Right lobe of liver (tissue), 6 donors: ENCODE results near the gene SYPL2. TPM values are rescaled to one million over a fixed set of nuclear protein-coding genes. Genes with fewer than 3 reads are reported as not detected.
A peak's percentile ranks its signal among the peaks of the same experiment; 100 is the strongest.

Source experiments
- ATAC-seq, 4 donors: fragments of 200-7000 bp; cut with Tn5 transposase; one replicate each; pipeline ENCODE4 v1.9.1; 2020; ENCODE audit warnings: mild to moderate bottlenecking in 4 of 4, moderate library complexity in 4 of 4
- DNase-seq, 3 donors: peaks; one replicate each; pipeline ENCODE4 v3.0.0-alpha.2; 2020
- H3K27ac ChIP-seq, 3 donors: fragments of 200-600 bp; one replicate each; pipeline ENCODE4 v1.8.0; 2022
- H3K27me3 ChIP-seq, 2 donors: fragments of 200-600 bp; one replicate each; pipeline ENCODE4 v1.8.0; 2022
- H3K36me3 ChIP-seq, 4 donors: fragments of 200-600 bp; sonication (generic) in 1 of 4; one replicate each; pipeline versions ENCODE4 v1.5.1 to v1.8.0; 2017 to 2022; ENCODE audit warnings: control low read depth in 1 of 4
- H3K4me1 ChIP-seq, 4 donors: fragments of 200-600 bp; sonication (generic) in 1 of 4; one replicate each; pipeline versions ENCODE4 v1.5.1 to v1.8.0; 2017 to 2022; ENCODE audit warnings: control low read depth in 1 of 4
- H3K4me3 ChIP-seq, 3 donors: fragments of 200-600 bp; one replicate each; pipeline ENCODE4 v1.8.0; 2022
- H3K9me3 ChIP-seq, 4 donors: fragments of 200-600 bp; sonication (generic) in 1 of 4; one replicate each; pipeline versions ENCODE4 v1.5.1 to v1.8.0; 2017 to 2022; ENCODE audit warnings: control low read depth in 1 of 4
- POLR2A ChIP-seq: fragments of 450-650 bp; IDR thresholded peaks from one replicate; pipeline ENCODE4 v1.6.1; 2017; ENCODE audit warnings: antibody characterized with exemption, mild to moderate bottlenecking
- WGBS: methylation state at CpG from one replicate; pipeline ENCODE4 v1.1.6; 2018; ENCODE audit warnings: low coverage, low lambda C conversion rate; ENCODE audit not compliant: insufficient coverage; ENCODE audit errors: missing lambda C conversion rate; 5-methylcytosine and 5-hydroxymethylcytosine counted together
- intact Hi-C, 2 donors: fragments of 100-400 bp; cut with DNase I; formaldehyde crosslinking; loops; one replicate each; pipeline versions ENCODE4 v1.11.2 to v1.14.1; 2022
- total RNA-seq, 6 experiments: library from RNA; depleted of rRNA in 2 of 6; stranded (reverse); fragments of >200 nt in 2 of 6; fragmentation: NEBNext Ultra II Directional in 3 of 6; extraction: Animal tissue kit (Norgen Biotek cat#: 25700) in 3 of 6; gene quantifications; one replicate each; pipeline versions ENCODE4 v1.1.0 to v1.2.4, GENCODE V29; 2016 to 2023
- TF ChIP-seq, protein P1 (sequence below), 4 donors: fragments of 200-600 bp in 3 of 4; fragments of 450-650 bp in 1 of 4; IDR thresholded peaks; one replicate each; pipeline versions ENCODE4 v1.5.1 to v1.8.0; 2016 to 2022; ENCODE audit warnings: antibody characterized with exemption in 4 of 4, mild to moderate bottlenecking in 2 of 4
- donor health status: DM: no; HTN: yes; CAD: no.
- donor health status: DM: no; HTN: no; CAD: no.
- donor health status: DM: no; HTN: no; CAD: no.
- donor health status: DM: no; HTN: yes; CAD: no.
- donor health status: DM: no; HTN: yes; CAD: no.

SYPL2 gene
- total RNA-seq, 6 experiments from 2014 or later = 4.7 to 10.6 (median 6.0) TPM

DNA sequence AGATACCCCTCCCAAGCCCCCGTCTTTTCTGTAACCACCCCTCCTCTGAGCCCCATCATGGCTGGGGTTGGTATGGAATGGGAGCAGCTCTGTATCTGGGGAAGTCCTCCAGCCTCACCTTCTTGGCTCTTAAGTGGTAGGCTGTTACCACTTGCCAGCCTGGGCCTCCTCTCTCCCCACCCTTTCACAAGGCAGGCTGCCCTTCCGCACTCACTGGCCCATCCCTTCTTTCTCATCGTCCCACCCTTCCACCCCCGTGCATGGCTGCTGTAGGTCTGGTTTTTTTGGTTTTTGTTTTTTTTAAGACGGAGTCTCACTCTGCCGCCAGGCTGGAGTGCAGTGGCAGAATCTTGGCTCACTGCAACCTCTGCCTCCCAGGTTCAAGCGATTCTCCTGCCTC lies 32.7 kb downstream of the SYPL2 start:
- Histone ChIP-seq H3K4me3 (no peak overlapping the region), H3K9me3 (no peaks in the 10 kb centered on the region), H3K36me3 (peaks cover 0 to 13% (median 0%) of the 10 kb centered on the region in 4 donors), H3K4me1 (peaks cover 0 to 6% (median 2%) of the 10 kb centered on the region in 4 donors), H3K27me3 (no peaks in the 10 kb centered on the region), H3K27ac (no peak overlapping the region)
- DNase-seq (no peak), ATAC-seq (no peak)
- intact Hi-C loops = loop anchor here in 1 of 2 donors (5.0 kb wide), 1 partner anchor 33 kb away; no protein-coding TSS in a partner anchor
- WGBS = 82% methylated on average over 6 of the region's 7 CpGs
- TF ChIP-seq, protein P1, sequence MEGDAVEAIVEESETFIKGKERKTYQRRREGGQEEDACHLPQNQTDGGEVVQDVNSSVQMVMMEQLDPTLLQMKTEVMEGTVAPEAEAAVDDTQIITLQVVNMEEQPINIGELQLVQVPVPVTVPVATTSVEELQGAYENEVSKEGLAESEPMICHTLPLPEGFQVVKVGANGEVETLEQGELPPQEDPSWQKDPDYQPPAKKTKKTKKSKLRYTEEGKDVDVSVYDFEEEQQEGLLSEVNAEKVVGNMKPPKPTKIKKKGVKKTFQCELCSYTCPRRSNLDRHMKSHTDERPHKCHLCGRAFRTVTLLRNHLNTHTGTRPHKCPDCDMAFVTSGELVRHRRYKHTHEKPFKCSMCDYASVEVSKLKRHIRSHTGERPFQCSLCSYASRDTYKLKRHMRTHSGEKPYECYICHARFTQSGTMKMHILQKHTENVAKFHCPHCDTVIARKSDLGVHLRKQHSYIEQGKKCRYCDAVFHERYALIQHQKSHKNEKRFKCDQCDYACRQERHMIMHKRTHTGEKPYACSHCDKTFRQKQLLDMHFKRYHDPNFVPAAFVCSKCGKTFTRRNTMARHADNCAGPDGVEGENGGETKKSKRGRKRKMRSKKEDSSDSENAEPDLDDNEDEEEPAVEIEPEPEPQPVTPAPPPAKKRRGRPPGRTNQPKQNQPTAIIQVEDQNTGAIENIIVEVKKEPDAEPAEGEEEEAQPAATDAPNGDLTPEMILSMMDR (IDR thresholded peaks at IDR 0.05) = no peak
- TF ChIP-seq POLR2A = no peak

DNA sequence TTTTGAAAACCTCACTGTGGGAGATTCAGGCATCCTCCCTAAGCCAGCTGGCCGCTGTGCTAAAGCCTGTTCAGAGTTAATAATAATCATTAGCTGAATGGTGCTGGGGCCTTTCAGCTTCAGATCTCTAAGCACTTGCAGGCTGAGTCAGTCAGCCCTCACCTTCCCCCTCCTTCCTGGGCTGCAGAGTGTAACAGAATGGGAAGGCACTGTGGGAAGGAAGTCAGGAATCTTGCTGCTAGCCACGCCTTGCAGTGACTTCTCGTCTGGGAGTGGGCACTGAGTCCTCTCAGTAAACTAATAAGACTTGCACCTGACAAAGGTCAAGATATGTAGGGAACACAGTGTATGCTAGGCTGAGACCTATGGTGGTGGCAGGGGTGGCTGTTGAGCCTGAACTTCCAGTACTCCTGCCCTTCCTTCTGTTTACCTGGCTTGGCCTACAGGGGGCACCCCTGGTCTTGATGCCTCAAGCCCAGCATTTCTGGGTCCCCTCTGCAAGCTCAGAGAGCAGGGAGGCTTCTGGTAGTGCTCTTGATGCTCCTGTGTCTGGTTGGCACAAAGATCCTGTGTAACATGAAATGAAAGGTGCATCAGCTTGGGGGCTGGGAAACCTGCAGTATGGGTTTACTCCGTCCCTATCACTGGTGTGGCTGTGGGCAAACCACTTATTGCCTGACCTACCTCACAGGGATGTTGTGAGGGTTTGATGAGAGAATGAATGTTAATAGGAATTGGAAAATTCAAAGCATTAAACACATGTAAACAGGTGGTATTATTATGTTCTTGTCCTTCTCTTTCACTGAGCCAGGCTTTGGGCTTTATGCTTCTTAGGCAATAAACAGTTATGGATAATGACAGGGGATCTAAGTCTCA lies 33.6 kb downstream of the SYPL2 start:
- peak; percentile 60 to 70 (median 61) for ATAC-seq
- peak in 1 of 3 donors; percentile 53 for DNase-seq
- Histone ChIP-seq H3K4me1 (peaks cover 0 to 2% (median under 1%) of the 10 kb centered on the region in 4 donors), H3K36me3 (peaks cover 0 to 13% (median 0%) of the 10 kb centered on the region in 4 donors), H3K9me3 (no peaks in the 10 kb centered on the region), H3K27me3 (no peaks in the 10 kb centered on the region), H3K4me3 (no peak overlapping the region), H3K27ac (no peak overlapping the region)
- WGBS = 89% methylated on average over 2 of the region's 4 CpGs
- TF ChIP-seq POLR2A = no peak
- TF ChIP-seq, protein P1 (IDR thresholded peaks at IDR 0.05) = peak; percentile 29 to 48 (median 40)
- intact Hi-C loops = loop anchor here in 1 of 2 donors (5.0 kb wide), 1 partner anchor 32 kb away; no protein-coding TSS in a partner anchor

DNA sequence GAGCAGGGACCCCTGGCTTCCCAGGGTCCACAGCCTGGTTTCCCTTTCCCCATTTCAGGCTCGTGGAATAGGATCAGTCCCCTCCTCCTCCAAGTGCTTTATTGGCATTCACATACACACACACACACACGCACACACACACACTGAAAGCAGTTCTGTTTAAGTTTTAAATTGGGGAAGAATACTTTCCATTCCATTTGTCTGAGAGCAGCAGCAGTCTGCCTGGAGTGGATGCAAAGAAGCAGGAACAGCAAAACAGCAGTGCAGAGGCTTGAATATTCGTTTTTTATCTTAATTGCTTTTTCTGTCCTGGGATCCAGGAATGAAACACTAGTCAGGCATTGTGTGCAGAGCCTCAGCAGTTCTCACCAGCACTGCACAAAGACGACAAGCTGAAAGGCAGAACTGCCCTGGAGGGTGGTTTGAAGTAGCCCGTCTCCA lies 34.6 kb downstream of the SYPL2 start:
- Histone ChIP-seq H3K4me3 (no peak overlapping the region), H3K9me3 (no peaks in the 10 kb centered on the region), H3K4me1 (no peaks in the 10 kb centered on the region), H3K27me3 (no peaks in the 10 kb centered on the region), H3K27ac (no peak overlapping the region), H3K36me3 (peaks cover 0 to 11% (median 0%) of the 10 kb centered on the region in 4 donors)
- ATAC-seq (no peak), DNase-seq (no peak)
- intact Hi-C loops = no loop called here
- no peak for TF ChIP-seq POLR2A
- TF ChIP-seq, protein P1 (IDR thresholded peaks at IDR 0.05) = no peak
- 61% methylated on average over 4 of the region's 5 CpGs for WGBS

DNA sequence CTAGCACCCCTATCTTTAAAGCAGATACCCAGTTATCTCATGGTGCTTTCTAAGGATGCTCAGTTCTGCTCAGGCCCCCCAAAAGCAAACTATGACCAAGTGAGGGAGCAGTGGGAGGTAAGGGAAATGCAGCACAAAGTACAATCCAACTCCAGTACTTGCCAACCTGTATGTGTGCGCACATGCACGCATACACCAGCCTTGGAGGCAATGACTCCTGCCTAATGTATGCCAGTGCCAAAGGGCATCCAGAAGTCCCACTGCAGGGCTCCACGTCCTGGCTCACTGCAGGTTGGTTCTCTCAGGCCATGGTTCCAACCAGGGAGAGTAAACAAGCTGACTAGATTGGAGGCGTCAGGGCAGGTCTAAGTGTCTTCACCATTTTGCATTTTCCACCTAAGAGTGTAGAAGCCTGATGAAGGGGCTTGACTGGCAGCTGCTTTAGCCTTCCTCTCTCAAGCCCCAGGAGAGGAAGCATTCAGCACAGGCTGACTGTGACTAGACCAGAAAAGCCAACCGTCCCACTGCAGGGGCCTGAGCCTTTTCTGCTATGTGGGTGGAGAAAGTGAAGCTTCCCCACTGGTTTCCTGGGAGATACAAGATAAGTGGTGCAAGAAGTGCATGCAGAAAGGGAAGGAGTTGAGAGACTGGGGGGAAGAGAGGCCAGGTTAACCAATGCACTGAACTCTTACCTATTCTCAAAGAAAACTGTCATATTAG lies 35.5 kb downstream of the SYPL2 start:
- DNase-seq (no peak), ATAC-seq (no peak)
- Histone ChIP-seq H3K4me1 (no peaks in the 10 kb centered on the region), H3K9me3 (no peaks in the 10 kb centered on the region), H3K36me3 (peaks cover 0 to 2% (median 0%) of the 10 kb centered on the region in 4 donors), H3K27me3 (no peaks in the 10 kb centered on the region), H3K27ac (no peak overlapping the region), H3K4me3 (no peak overlapping the region)
- TF ChIP-seq, protein P1 (IDR thresholded peaks at IDR 0.05) = no peak
- TF ChIP-seq POLR2A = no peak
- intact Hi-C loops = no loop called here
- 82% methylated on average over 5 of the region's 5 CpGs for WGBS
